Measurements from ENCODE around the gene C8A. TPM values are rescaled to one million over a fixed set of nuclear protein-coding genes. Genes with fewer than 3 reads are reported as not detected.

Gene C8A
- total RNA-seq, 1 donor from 2014 or later, result not detected

GRCh38 chr1:56830052-56830451, 24.5 kb upstream of the C8A start:
- Mint-ChIP-seq H3K4me3 (ENCODE audit: unreplicated experiment) (no peak overlapping the region), H3K36me3 (ENCODE audit: unreplicated experiment) (no peaks in the 10 kb centered on the region), H3K27me3 (ENCODE audit: unreplicated experiment) (no peaks in the 10 kb centered on the region), H3K4me1 (ENCODE audit: unreplicated experiment) (peaks cover 35% of the 10 kb centered on the region), H3K9me3 (ENCODE audit: unreplicated experiment) (no peaks in the 10 kb centered on the region), H3K27ac (ENCODE audit: unreplicated experiment) (no peak overlapping the region)
- TF ChIP-seq CTCF (IDR thresholded peaks at IDR 0.05), result no peak
- no peak for DNase-seq (ENCODE audit: extremely low spot score, unreplicated experiment)

GRCh38 chr1:56831871-56832693, 22.5 kb upstream of the C8A start:
- Mint-ChIP-seq H3K9me3 (ENCODE audit: unreplicated experiment) (no peaks in the 10 kb centered on the region), H3K27me3 (ENCODE audit: unreplicated experiment) (no peaks in the 10 kb centered on the region), H3K27ac (ENCODE audit: unreplicated experiment) (peak overlapping the region; percentile 87), H3K4me3 (ENCODE audit: unreplicated experiment) (peak overlapping the region; percentile 44), H3K36me3 (ENCODE audit: unreplicated experiment) (no peaks in the 10 kb centered on the region), H3K4me1 (ENCODE audit: unreplicated experiment) (peaks cover 35% of the 10 kb centered on the region)
- DNase-seq (ENCODE audit: extremely low spot score, unreplicated experiment), result peak; percentile 88
- TF ChIP-seq CTCF (IDR thresholded peaks at IDR 0.05), result peak; percentile 97

- no peak for DNase-seq (ENCODE audit: extremely low spot score, unreplicated experiment)
- Mint-ChIP-seq H3K27me3 (ENCODE audit: unreplicated experiment) (no peaks in the 10 kb centered on the region), H3K9me3 (ENCODE audit: unreplicated experiment) (no peaks in the 10 kb centered on the region), H3K27ac (ENCODE audit: unreplicated experiment) (peak overlapping the region; percentile 87), H3K36me3 (ENCODE audit: unreplicated experiment) (no peaks in the 10 kb centered on the region), H3K4me1 (ENCODE audit: unreplicated experiment) (peaks cover 35% of the 10 kb centered on the region), H3K4me3 (ENCODE audit: unreplicated experiment) (no peak overlapping the region)
- no peak for TF ChIP-seq CTCF (IDR thresholded peaks at IDR 0.05)
Measured at GRCh38 chr1:56833088-56833487, 21.5 kb upstream of the C8A start.

- no peak overlapping the region for H3K4me3 Mint-ChIP-seq (ENCODE audit: unreplicated experiment)
- peaks cover 28% of the 10 kb centered on the region for H3K4me1 Mint-ChIP-seq (ENCODE audit: unreplicated experiment)
- TF ChIP-seq CTCF (IDR thresholded peaks at IDR 0.05), result no peak
- no peaks in the 10 kb centered on the region for H3K27me3 Mint-ChIP-seq (ENCODE audit: unreplicated experiment)
- no peaks in the 10 kb centered on the region for H3K9me3 Mint-ChIP-seq (ENCODE audit: unreplicated experiment)
- H3K27ac Mint-ChIP-seq (ENCODE audit: unreplicated experiment), result no peak overlapping the region
- H3K36me3 Mint-ChIP-seq (ENCODE audit: unreplicated experiment), result peaks cover 2% of the 10 kb centered on the region
- DNase-seq (ENCODE audit: extremely low spot score, unreplicated experiment), result peak; percentile 38
Measured at GRCh38 chr1:56834137-56834900, 20.3 kb upstream of the C8A start.

GRCh38 chr1:56835657-56836056, 18.9 kb upstream of the C8A start:
- no peaks in the 10 kb centered on the region for H3K27me3 Mint-ChIP-seq (ENCODE audit: unreplicated experiment)
- H3K27ac Mint-ChIP-seq (ENCODE audit: unreplicated experiment), result no peak overlapping the region
- DNase-seq (ENCODE audit: extremely low spot score, unreplicated experiment), result no peak
- no peak overlapping the region for H3K4me3 Mint-ChIP-seq (ENCODE audit: unreplicated experiment)
- H3K9me3 Mint-ChIP-seq (ENCODE audit: unreplicated experiment), result no peaks in the 10 kb centered on the region
- H3K4me1 Mint-ChIP-seq (ENCODE audit: unreplicated experiment), result peaks cover 23% of the 10 kb centered on the region
- TF ChIP-seq CTCF (IDR thresholded peaks at IDR 0.05), result no peak
- H3K36me3 Mint-ChIP-seq (ENCODE audit: unreplicated experiment), result peaks cover 2% of the 10 kb centered on the region
